ENCODE measurements around the gene METTL15. TPM values are rescaled to one million over a fixed set of nuclear protein-coding genes. Genes with fewer than 3 reads are reported as not detected.
A peak's percentile ranks its signal among the peaks of the same experiment; 100 is the strongest.

The METTL15 gene
- polyA plus RNA-seq, 2 of the 4 experiments (the other 2 are of a cell fraction), result 9.5 to 23.5 TPM

DNA sequence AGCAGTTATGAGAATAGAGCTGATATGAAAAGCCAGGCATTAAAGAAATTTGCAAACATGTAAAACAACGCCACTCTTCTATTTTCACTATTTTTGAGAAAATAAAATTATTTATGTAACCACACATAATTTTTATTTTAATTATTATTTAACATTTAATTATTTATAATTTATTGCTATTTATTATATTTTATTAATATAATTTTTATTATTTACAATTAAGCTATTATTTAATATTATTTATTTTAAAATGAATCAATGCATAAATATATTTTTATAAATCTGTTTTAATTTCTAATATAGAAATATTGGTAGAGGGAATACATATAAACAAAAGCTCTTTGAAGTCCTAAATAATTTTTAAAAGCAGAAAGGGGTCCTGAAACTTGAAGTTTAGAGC, 36.9 kb upstream of the METTL15 start (continued):
- TF ChIP-seq CEBPB (IDR thresholded peaks at IDR 0.05) (no peak), SMC3 (IDR thresholded peaks at IDR 0.05) (no peak), HOXA7 (CRISPR knock-in tag; IDR thresholded peaks at IDR 0.05) (no peak), TP53 (CRISPR knock-in tag; IDR thresholded peaks at IDR 0.05) (no peak)

DNA sequence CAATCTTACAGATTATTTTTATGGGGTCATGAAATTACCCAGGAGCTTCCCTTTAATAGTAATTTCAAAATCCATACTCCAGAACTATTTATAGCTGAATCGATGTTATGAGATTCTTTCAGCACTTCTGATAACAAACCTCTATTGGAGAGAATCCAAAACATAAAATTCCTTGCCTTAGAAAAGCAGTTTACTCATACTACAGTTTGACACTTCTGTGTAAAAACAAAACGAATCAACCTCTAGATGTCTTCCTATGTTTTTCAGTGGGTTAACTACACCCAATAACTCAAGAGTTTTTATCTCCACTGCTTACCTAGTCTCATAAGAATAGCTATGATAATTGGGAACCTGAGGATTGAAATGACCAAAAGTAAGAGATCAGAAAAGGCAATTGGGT, 35.9 kb upstream of the METTL15 start:
- DNase-seq (ENCODE audit: low read depth in 1 of 2, low spot score in 1 of 2), result no peak
- H3K4me2 ChIP-seq, result peak overlapping the region; percentile 14; the same call in 1 of the 3 replicates
- no peak for ATAC-seq
- H3K4me1 ChIP-seq, result peaks cover 12% of the 10 kb centered on the region; the same call in 2 of the 3 replicates
- no peak for FAIRE-seq
- H3K4me3 ChIP-seq, result no peak overlapping the region
- no peak overlapping the region for H3K27ac ChIP-seq
- 51% methylated on average over 2 of the region's 2 CpGs for WGBS (ENCODE audit: missing lambda C conversion rate)
- ChIA-PET CTCF (interaction anchor here (0.5 to 1.3 kb wide), 2 partner anchors 18 kb away, joined by 3 to 4 read pairs; no protein-coding TSS in a partner anchor), POLR2A (interaction anchor here (0.6 to 0.9 kb wide), 2 partner anchors 17 to 18 kb away, joined by 3 to 4 read pairs; no protein-coding TSS in a partner anchor)
- TF ChIP-seq NFE2L2 (conservative IDR thresholded peaks at IDR 0.05; ENCODE audit: low read length) (no peak), CEBPB (IDR thresholded peaks at IDR 0.05) (no peak), ZFP36 (IDR thresholded peaks at IDR 0.05; ENCODE audit: borderline replicate concordance, partially characterized antibody) (no peak), EHF (CRISPR knock-in tag; IDR thresholded peaks at IDR 0.05) (no peak), TFCP2L1 (CRISPR knock-in tag; IDR thresholded peaks at IDR 0.05) (no peak), NPAS2 (CRISPR knock-in tag; IDR thresholded peaks at IDR 0.05; ENCODE audit: borderline replicate concordance) (no peak)
- TF ChIP-seq, protein P1, sequence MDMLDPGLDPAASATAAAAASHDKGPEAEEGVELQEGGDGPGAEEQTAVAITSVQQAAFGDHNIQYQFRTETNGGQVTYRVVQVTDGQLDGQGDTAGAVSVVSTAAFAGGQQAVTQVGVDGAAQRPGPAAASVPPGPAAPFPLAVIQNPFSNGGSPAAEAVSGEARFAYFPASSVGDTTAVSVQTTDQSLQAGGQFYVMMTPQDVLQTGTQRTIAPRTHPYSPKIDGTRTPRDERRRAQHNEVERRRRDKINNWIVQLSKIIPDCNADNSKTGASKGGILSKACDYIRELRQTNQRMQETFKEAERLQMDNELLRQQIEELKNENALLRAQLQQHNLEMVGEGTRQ (IDR thresholded peaks at IDR 0.05), result no peak
- TF ChIP-seq, protein P2, sequence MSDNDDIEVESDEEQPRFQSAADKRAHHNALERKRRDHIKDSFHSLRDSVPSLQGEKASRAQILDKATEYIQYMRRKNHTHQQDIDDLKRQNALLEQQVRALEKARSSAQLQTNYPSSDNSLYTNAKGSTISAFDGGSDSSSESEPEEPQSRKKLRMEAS (IDR thresholded peaks at IDR 0.05), result no peak
- H3K9me3 ChIP-seq, result no peaks in the 10 kb centered on the region

DNA sequence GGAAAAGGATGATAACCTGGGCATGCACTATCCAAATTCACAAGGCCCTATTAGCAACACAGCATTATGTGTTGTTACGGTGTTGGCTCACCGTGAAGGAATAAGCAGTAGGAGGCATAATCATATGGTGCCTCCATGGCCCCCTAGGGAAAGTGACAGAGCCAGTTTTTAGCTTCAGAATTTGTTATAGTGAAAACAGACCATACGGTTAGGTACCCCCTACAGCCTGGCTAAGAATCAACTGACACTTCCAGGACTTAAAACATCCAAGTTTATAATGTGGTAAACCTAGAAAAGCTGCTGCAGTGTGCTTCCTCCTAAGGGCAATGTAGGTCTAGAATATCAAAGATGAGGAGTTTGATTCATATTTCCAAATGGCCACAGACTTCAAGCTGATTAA, 30.7 kb upstream of the METTL15 start:
- Histone ChIP-seq H3K9me3 (no peaks in the 10 kb centered on the region), H3K4me3 (no peak overlapping the region), H3K4me1 (peaks cover 7% of the 10 kb centered on the region; the same call in 2 of the 3 replicates), H3K4me2 (no peak overlapping the region), H3K27ac (peak overlapping the region in 1 of 2 experiments; percentile 17; a peak in 1 of 6 replicates)
- no peak for TF ChIP-seq POLR2A (IDR thresholded peaks at IDR 0.05; ENCODE audit: low read length)
- TF ChIP-seq, protein P3, sequence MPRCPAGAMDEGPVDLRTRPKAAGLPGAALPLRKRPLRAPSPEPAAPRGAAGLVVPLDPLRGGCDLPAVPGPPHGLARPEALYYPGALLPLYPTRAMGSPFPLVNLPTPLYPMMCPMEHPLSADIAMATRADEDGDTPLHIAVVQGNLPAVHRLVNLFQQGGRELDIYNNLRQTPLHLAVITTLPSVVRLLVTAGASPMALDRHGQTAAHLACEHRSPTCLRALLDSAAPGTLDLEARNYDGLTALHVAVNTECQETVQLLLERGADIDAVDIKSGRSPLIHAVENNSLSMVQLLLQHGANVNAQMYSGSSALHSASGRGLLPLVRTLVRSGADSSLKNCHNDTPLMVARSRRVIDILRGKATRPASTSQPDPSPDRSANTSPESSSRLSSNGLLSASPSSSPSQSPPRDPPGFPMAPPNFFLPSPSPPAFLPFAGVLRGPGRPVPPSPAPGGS (IDR thresholded peaks at IDR 0.05), result no peak
- no peak for TF ChIP-seq RCOR1 (IDR thresholded peaks at IDR 0.05; ENCODE audit: low read depth, low read length)
- TF ChIP-seq ZC3H11A (IDR thresholded peaks at IDR 0.05), result no peak
- TF ChIP-seq FOXS1 (CRISPR knock-in tag; IDR thresholded peaks at IDR 0.05), result no peak
- no peak for TF ChIP-seq SREBF2 (IDR thresholded peaks at IDR 0.05)
- TF ChIP-seq JUNB (IDR thresholded peaks at IDR 0.05), result no peak
- ATAC-seq (no peak), DNase-seq (ENCODE audit: low read depth in 1 of 2, low spot score in 1 of 2) (no peak), FAIRE-seq (no peak)
- 80% methylated on average over 3 of the region's 3 CpGs for WGBS (ENCODE audit: missing lambda C conversion rate)
- ChIA-PET POLR2A (no interaction called here), CTCF (interaction anchor here (1.4 kb wide), 2 partner anchors 359 to 379 kb away, joined by 3 to 4 read pairs; no protein-coding TSS in a partner anchor)

DNA sequence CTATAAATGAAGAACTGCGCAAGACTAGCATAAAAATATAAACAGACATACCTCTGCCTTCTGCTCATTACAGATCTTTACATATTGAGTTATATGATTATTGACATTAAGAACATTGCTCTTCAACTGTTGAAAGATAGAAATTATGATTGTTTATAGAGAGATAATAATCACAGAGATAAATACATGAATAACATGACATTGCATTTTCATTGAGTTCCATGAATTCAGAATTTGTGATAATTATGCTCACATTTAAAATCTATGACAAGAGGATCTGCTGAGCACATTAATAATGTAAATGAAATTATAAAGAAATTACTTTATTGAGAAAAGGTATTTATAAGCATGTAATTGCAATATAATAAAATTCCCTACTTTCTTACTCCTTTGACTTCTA, 25.1 kb upstream of the METTL15 start:
- H3K4me3 ChIP-seq, result no peak overlapping the region
- POLR2A ChIA-PET, result no interaction called here
- FAIRE-seq (no peak), DNase-seq (ENCODE audit: low read depth in 1 of 2, low spot score in 1 of 2) (no peak), ATAC-seq (no peak)
- 95% methylated on average over 1 of the region's 1 CpG for WGBS (ENCODE audit: missing lambda C conversion rate)
- no peaks in the 10 kb centered on the region for H3K9me3 ChIP-seq
- H3K4me2 ChIP-seq, result no peak overlapping the region
- TF ChIP-seq SMC3 (IDR thresholded peaks at IDR 0.05) (no peak), MAFK (IDR thresholded peaks at IDR 0.05; ENCODE audit: partially characterized antibody) (peak; percentile 56)
- no peak overlapping the region for H3K27ac ChIP-seq
- CTCF ChIA-PET, result no interaction called here
- H3K4me1 ChIP-seq, result peaks cover 13% of the 10 kb centered on the region; the same call in 2 of the 3 replicates
